Suprapubic skin (tissue), 4 donors: ENCODE data around the gene ZNF362. TPM values are rescaled to one million over a fixed set of nuclear protein-coding genes. Genes with fewer than 3 reads are reported as not detected.

Experiments used
- DNase-seq, 2 donors: peaks; one replicate each; pipeline ENCODE4 v3.0.0-alpha.2; 2019; ENCODE audit warnings: low spot score in 2 of 2
- H3K27ac ChIP-seq: fragments of 200-600 bp; sonication (generic); one replicate; pipeline ENCODE4 v1.5.1; 2019
- H3K27me3 ChIP-seq: fragments of 200-600 bp; sonication (generic); one replicate; pipeline ENCODE4 v1.5.1; 2019
- H3K36me3 ChIP-seq: fragments of 200-600 bp; sonication (generic); one replicate; pipeline ENCODE4 v1.5.1; 2019
- H3K4me1 ChIP-seq: fragments of 200-600 bp; sonication (generic); one replicate; pipeline ENCODE4 v1.5.1; 2019
- H3K4me3 ChIP-seq: fragments of 200-600 bp; sonication (generic); one replicate; pipeline ENCODE4 v1.5.1; 2019; ENCODE audit warnings: mild to moderate bottlenecking
- H3K9me3 ChIP-seq: fragments of 200-600 bp; sonication (generic); one replicate; pipeline ENCODE4 v1.5.1; 2019
- EP300 ChIP-seq: sonication (generic); formaldehyde crosslinking; IDR thresholded peaks from one replicate; pipeline ENCODE4 v1.6.1; 2017; ENCODE audit warnings: antibody characterized with exemption
- POLR2A ChIP-seq, 2 donors: fragments of 450-650 bp; IDR thresholded peaks; one replicate each; pipeline ENCODE4 v1.6.1; 2017; ENCODE audit warnings: antibody characterized with exemption in 2 of 2, mild to moderate bottlenecking in 2 of 2, moderate library complexity in 2 of 2
- POLR2AphosphoS5 ChIP-seq, 3 donors: sonication (generic); formaldehyde crosslinking; IDR thresholded peaks; one replicate each; pipeline ENCODE4 v1.6.1; 2017; ENCODE audit warnings: antibody characterized with exemption in 3 of 3
- WGBS: methylation state at CpG from one replicate; pipeline ENCODE4 v1.1.5; 2018; 5-methylcytosine and 5-hydroxymethylcytosine counted together
- total RNA-seq, 4 donors: library from RNA; depleted of rRNA; stranded (reverse); fragments of >200 nt; gene quantifications; one replicate each; pipeline ENCODE4 v1.1.0, GENCODE V29; 2016
- TF ChIP-seq, protein P1 (sequence below), 2 donors: fragments of 200-600 bp in 1 of 2; fragments of 450-650 bp in 1 of 2; sonication (generic) in 1 of 2; IDR thresholded peaks; one replicate each; pipeline ENCODE4 v1.5.1; 2016 to 2019; ENCODE audit warnings: antibody characterized with exemption in 2 of 2, mild to moderate bottlenecking in 1 of 2, moderate library complexity in 1 of 2

The ZNF362 gene
- total RNA-seq, 4 donors from 2014 or later: 18.7 to 23.9 (median 21.9) TPM

GRCh38 chr1:33271666-33272505 is 15.6 kb downstream of the ZNF362 start:
- Histone ChIP-seq H3K4me3 (no peak overlapping the region), H3K9me3 (no peaks in the 10 kb centered on the region), H3K36me3 (peaks cover 20% of the 10 kb centered on the region), H3K27ac (no peak overlapping the region), H3K27me3 (no peaks in the 10 kb centered on the region), H3K4me1 (peaks cover 32% of the 10 kb centered on the region)
- WGBS: 90% methylated on average over 13 of the region's 13 CpGs
- TF ChIP-seq, protein P1, sequence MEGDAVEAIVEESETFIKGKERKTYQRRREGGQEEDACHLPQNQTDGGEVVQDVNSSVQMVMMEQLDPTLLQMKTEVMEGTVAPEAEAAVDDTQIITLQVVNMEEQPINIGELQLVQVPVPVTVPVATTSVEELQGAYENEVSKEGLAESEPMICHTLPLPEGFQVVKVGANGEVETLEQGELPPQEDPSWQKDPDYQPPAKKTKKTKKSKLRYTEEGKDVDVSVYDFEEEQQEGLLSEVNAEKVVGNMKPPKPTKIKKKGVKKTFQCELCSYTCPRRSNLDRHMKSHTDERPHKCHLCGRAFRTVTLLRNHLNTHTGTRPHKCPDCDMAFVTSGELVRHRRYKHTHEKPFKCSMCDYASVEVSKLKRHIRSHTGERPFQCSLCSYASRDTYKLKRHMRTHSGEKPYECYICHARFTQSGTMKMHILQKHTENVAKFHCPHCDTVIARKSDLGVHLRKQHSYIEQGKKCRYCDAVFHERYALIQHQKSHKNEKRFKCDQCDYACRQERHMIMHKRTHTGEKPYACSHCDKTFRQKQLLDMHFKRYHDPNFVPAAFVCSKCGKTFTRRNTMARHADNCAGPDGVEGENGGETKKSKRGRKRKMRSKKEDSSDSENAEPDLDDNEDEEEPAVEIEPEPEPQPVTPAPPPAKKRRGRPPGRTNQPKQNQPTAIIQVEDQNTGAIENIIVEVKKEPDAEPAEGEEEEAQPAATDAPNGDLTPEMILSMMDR (IDR thresholded peaks at IDR 0.05): no peak
- TF ChIP-seq POLR2AphosphoS5 (IDR thresholded peaks at IDR 0.05) (no peak), EP300 (no peak), POLR2A (IDR thresholded peaks at IDR 0.05) (no peak)
- peak; percentile 48 to 73 for DNase-seq

- no peak overlapping the region for H3K4me3 ChIP-seq
- TF ChIP-seq, protein P1 (IDR thresholded peaks at IDR 0.05): no peak
- TF ChIP-seq EP300 (no peak), POLR2AphosphoS5 (IDR thresholded peaks at IDR 0.05) (no peak), POLR2A (IDR thresholded peaks at IDR 0.05) (no peak)
- H3K36me3 ChIP-seq: peaks cover 26% of the 10 kb centered on the region
- peaks cover 32% of the 10 kb centered on the region for H3K4me1 ChIP-seq
- H3K9me3 ChIP-seq: no peaks in the 10 kb centered on the region
- peak in 1 of 2 donors; percentile 62 for DNase-seq
- no peaks in the 10 kb centered on the region for H3K27me3 ChIP-seq
- WGBS: 78% methylated on average over 3 of the region's 3 CpGs
- no peak overlapping the region for H3K27ac ChIP-seq
These were observed 16.2 kb downstream of the ZNF362 start for GRCh38 chr1:33272509-33272908.

DNA sequence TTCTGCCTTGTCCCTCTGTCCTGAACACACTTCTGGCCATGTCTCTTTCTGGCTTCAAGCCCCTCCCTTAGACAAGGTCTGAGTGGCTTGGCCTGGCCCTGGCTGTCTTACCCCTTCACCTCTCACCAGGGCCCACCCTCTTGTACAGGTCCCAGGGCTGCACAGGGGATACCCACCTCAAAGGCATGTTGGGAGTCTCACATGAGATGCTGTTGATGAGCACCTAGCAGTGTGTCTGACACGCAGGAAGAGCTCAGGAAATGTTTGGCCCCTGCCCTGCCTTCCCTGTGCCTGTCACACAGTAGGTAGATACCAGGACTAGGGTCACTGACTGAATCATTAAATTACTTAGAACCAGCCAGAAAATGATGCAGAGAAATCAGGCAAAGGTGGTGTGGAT is 16.6 kb downstream of the ZNF362 start:
- 80% methylated on average over 1 of the region's 1 CpG for WGBS
- H3K27ac ChIP-seq: no peak overlapping the region
- peak in 1 of 2 donors; percentile 45 for DNase-seq
- no peaks in the 10 kb centered on the region for H3K27me3 ChIP-seq
- TF ChIP-seq EP300 (no peak), POLR2A (IDR thresholded peaks at IDR 0.05) (no peak), POLR2AphosphoS5 (IDR thresholded peaks at IDR 0.05) (no peak)
- TF ChIP-seq, protein P1 (IDR thresholded peaks at IDR 0.05): no peak
- no peaks in the 10 kb centered on the region for H3K9me3 ChIP-seq
- no peak overlapping the region for H3K4me3 ChIP-seq
- H3K4me1 ChIP-seq: peaks cover 32% of the 10 kb centered on the region
- peaks cover 30% of the 10 kb centered on the region for H3K36me3 ChIP-seq

GRCh38 chr1:33273406-33273805 is 17.1 kb downstream of the ZNF362 start:
- Histone ChIP-seq H3K36me3 (peaks cover 34% of the 10 kb centered on the region), H3K9me3 (no peaks in the 10 kb centered on the region), H3K27ac (no peak overlapping the region), H3K27me3 (no peaks in the 10 kb centered on the region), H3K4me1 (peaks cover 27% of the 10 kb centered on the region), H3K4me3 (no peak overlapping the region)
- 84% methylated on average over 3 of the region's 3 CpGs for WGBS
- TF ChIP-seq POLR2AphosphoS5 (IDR thresholded peaks at IDR 0.05) (no peak), POLR2A (IDR thresholded peaks at IDR 0.05) (no peak), EP300 (no peak)
- TF ChIP-seq, protein P1 (IDR thresholded peaks at IDR 0.05): no peak
- peak in 1 of 2 donors; percentile 44 for DNase-seq

DNA sequence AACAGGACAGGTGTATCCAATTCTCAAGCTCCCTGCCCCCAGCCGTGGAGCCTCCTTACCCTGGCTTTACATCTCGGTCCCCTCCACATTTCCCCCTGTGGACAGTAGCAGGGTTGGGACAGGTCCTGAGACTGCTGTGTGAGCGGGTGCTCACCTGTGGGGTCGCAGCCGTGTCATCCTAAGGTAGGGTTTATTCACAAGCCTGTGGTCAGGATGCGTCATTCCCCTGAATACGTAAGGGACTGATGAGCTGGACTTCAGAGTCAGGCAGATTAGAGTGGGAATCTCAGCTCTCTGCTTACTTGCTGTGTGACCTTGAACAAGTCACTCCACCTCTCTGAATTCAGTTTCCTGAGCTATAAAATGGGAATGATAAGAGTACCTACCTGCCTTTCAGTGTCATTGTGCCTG is 17.7 kb downstream of the ZNF362 start:
- TF ChIP-seq POLR2AphosphoS5 (IDR thresholded peaks at IDR 0.05) (no peak), POLR2A (IDR thresholded peaks at IDR 0.05) (no peak), EP300 (no peak)
- TF ChIP-seq, protein P1 (IDR thresholded peaks at IDR 0.05): no peak
- DNase-seq: peak in 1 of 2 donors; percentile 72
- 78% methylated on average over 7 of the region's 7 CpGs for WGBS
- Histone ChIP-seq H3K4me1 (peaks cover 21% of the 10 kb centered on the region), H3K27me3 (no peaks in the 10 kb centered on the region), H3K27ac (no peak overlapping the region), H3K4me3 (no peak overlapping the region), H3K9me3 (no peaks in the 10 kb centered on the region), H3K36me3 (peaks cover 39% of the 10 kb centered on the region)
